ENCODE results near the gene KLF16. TPM values are rescaled to one million over a fixed set of nuclear protein-coding genes. Genes with fewer than 3 reads are reported as not detected.

KLF16 gene
- total RNA-seq, 1 experiment from 2014 or later = 64.0 TPM

DNA sequence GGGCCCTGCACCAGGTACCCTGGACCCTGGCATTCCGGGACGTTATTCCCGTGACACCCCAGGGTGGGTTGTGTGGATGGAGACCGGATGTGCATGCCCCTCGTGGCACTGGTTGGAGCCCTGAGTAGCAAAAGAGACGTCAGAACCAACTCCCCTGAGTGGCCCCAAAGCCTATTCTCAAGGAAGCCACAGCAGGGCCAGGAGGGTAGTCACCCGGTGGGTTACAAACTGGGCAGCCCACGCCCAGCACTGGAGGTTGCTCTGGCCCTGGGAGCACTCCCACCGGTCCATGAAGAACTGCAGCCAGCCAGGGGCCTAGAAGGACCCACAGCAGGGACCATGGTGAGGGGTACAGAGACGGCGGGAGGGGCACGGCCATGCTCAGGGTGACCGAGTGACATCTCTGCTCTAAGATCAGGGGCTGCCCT, 7.5 kb downstream of the KLF16 start (continued):
- TF ChIP-seq, protein P1, sequence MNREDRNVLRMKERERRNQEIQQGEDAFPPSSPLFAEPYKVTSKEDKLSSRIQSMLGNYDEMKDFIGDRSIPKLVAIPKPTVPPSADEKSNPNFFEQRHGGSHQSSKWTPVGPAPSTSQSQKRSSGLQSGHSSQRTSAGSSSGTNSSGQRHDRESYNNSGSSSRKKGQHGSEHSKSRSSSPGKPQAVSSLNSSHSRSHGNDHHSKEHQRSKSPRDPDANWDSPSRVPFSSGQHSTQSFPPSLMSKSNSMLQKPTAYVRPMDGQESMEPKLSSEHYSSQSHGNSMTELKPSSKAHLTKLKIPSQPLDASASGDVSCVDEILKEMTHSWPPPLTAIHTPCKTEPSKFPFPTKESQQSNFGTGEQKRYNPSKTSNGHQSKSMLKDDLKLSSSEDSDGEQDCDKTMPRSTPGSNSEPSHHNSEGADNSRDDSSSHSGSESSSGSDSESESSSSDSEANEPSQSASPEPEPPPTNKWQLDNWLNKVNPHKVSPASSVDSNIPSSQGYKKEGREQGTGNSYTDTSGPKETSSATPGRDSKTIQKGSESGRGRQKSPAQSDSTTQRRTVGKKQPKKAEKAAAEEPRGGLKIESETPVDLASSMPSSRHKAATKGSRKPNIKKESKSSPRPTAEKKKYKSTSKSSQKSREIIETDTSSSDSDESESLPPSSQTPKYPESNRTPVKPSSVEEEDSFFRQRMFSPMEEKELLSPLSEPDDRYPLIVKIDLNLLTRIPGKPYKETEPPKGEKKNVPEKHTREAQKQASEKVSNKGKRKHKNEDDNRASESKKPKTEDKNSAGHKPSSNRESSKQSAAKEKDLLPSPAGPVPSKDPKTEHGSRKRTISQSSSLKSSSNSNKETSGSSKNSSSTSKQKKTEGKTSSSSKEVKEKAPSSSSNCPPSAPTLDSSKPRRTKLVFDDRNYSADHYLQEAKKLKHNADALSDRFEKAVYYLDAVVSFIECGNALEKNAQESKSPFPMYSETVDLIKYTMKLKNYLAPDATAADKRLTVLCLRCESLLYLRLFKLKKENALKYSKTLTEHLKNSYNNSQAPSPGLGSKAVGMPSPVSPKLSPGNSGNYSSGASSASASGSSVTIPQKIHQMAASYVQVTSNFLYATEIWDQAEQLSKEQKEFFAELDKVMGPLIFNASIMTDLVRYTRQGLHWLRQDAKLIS (CRISPR knock-in tag; IDR thresholded peaks at IDR 0.05; ENCODE audit: borderline replicate concordance) = no peak
- TF ChIP-seq, protein P2, sequence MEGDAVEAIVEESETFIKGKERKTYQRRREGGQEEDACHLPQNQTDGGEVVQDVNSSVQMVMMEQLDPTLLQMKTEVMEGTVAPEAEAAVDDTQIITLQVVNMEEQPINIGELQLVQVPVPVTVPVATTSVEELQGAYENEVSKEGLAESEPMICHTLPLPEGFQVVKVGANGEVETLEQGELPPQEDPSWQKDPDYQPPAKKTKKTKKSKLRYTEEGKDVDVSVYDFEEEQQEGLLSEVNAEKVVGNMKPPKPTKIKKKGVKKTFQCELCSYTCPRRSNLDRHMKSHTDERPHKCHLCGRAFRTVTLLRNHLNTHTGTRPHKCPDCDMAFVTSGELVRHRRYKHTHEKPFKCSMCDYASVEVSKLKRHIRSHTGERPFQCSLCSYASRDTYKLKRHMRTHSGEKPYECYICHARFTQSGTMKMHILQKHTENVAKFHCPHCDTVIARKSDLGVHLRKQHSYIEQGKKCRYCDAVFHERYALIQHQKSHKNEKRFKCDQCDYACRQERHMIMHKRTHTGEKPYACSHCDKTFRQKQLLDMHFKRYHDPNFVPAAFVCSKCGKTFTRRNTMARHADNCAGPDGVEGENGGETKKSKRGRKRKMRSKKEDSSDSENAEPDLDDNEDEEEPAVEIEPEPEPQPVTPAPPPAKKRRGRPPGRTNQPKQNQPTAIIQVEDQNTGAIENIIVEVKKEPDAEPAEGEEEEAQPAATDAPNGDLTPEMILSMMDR (IDR thresholded peaks at IDR 0.05) = no peak
- TF ChIP-seq ZNF263 (CRISPR knock-in tag; IDR thresholded peaks at IDR 0.05; ENCODE audit: low read depth) = no peak
- no peak for TF ChIP-seq HMGA2 (CRISPR knock-in tag; IDR thresholded peaks at IDR 0.05)
- no peak for TF ChIP-seq NR2C2 (CRISPR knock-in tag; IDR thresholded peaks at IDR 0.05)
- TF ChIP-seq, protein P3, sequence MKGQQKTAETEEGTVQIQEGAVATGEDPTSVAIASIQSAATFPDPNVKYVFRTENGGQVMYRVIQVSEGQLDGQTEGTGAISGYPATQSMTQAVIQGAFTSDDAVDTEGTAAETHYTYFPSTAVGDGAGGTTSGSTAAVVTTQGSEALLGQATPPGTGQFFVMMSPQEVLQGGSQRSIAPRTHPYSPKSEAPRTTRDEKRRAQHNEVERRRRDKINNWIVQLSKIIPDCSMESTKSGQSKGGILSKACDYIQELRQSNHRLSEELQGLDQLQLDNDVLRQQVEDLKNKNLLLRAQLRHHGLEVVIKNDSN (CRISPR knock-in tag; IDR thresholded peaks at IDR 0.05) = no peak
- TF ChIP-seq SMAD3 (CRISPR knock-in tag; IDR thresholded peaks at IDR 0.05; ENCODE audit: borderline replicate concordance) = no peak

DNA sequence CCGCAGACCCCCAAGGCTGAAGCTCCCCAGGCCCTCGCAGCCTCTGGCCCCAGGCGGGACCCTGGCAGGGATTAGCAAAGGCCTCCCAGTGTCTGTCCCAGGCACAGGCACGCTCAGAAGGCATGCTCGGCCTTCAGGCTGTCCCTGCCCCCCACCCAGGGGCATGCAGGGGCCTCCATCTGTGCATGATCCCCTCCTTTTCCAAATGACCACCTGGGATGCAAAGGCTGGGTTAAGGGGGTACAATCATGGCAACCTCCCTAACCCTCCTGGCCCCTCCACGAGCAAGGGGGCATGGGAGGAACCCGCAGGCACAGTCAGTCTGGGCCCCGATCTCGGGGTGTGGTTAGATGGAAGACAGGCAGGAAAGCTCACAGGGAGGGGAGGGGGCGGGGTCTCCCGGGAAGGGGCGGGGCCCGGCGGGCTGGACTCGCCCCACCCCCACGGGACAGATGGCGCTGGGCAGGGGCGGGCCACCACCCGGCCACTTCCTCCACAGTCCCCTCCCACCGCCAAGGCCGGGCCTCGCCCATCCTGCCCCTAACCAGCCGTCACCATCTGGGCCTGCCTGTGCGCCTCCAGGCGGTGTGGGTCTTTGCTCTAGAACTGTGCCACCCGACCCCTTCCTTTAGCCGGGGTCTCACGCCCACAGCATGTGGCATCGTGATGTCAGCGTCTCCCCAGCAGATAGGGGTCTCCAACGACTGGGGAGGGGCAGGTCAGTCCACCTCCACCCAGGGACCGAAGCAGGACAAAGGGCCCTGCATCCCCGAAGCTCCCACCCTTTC, 8.1 kb downstream of the KLF16 start:
- TF ChIP-seq, protein P4, sequence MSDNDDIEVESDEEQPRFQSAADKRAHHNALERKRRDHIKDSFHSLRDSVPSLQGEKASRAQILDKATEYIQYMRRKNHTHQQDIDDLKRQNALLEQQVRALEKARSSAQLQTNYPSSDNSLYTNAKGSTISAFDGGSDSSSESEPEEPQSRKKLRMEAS (CRISPR knock-in tag; IDR thresholded peaks at IDR 0.05) = 0 out of 2 replicates have a peak, but pooled peaks have one; percentile 1
- TF ChIP-seq JUN (CRISPR knock-in tag; IDR thresholded peaks at IDR 0.05) (no peak), NR1H2 (CRISPR knock-in tag; IDR thresholded peaks at IDR 0.05) (no peak), MYBL2 (CRISPR knock-in tag; IDR thresholded peaks at IDR 0.05) (no peak), SP1 (CRISPR knock-in tag; conservative IDR thresholded peaks at IDR 0.05) (peak; percentile 75), NFATC4 (CRISPR knock-in tag; IDR thresholded peaks at IDR 0.05) (no peak)
- TF ChIP-seq, protein P3 (CRISPR knock-in tag; IDR thresholded peaks at IDR 0.05) = no peak
- TF ChIP-seq, protein P5, sequence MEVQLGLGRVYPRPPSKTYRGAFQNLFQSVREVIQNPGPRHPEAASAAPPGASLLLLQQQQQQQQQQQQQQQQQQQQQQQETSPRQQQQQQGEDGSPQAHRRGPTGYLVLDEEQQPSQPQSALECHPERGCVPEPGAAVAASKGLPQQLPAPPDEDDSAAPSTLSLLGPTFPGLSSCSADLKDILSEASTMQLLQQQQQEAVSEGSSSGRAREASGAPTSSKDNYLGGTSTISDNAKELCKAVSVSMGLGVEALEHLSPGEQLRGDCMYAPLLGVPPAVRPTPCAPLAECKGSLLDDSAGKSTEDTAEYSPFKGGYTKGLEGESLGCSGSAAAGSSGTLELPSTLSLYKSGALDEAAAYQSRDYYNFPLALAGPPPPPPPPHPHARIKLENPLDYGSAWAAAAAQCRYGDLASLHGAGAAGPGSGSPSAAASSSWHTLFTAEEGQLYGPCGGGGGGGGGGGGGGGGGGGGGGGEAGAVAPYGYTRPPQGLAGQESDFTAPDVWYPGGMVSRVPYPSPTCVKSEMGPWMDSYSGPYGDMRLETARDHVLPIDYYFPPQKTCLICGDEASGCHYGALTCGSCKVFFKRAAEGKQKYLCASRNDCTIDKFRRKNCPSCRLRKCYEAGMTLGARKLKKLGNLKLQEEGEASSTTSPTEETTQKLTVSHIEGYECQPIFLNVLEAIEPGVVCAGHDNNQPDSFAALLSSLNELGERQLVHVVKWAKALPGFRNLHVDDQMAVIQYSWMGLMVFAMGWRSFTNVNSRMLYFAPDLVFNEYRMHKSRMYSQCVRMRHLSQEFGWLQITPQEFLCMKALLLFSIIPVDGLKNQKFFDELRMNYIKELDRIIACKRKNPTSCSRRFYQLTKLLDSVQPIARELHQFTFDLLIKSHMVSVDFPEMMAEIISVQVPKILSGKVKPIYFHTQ (CRISPR knock-in tag; IDR thresholded peaks at IDR 0.05) = no peak
- TF ChIP-seq, protein P6, sequence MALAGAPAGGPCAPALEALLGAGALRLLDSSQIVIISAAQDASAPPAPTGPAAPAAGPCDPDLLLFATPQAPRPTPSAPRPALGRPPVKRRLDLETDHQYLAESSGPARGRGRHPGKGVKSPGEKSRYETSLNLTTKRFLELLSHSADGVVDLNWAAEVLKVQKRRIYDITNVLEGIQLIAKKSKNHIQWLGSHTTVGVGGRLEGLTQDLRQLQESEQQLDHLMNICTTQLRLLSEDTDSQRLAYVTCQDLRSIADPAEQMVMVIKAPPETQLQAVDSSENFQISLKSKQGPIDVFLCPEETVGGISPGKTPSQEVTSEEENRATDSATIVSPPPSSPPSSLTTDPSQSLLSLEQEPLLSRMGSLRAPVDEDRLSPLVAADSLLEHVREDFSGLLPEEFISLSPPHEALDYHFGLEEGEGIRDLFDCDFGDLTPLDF (CRISPR knock-in tag; IDR thresholded peaks at IDR 0.05) = no peak
- H3K36me3 Mint-ChIP-seq = no peaks in the 10 kb centered on the region
- ATAC-seq (peak; percentile 80), DNase-seq (ENCODE audit: low spot score) (peak; percentile 93)
- CTCF ChIA-PET = interaction anchor here (0.6 to 8.2 kb wide), 16 partner anchors 9 to 1907 kb away, joined by 3 to 70 read pairs (median 5); partner anchors contain the start of gene ABHD17A
- H3K27ac Mint-ChIP-seq = peak overlapping the region; percentile 91
- POLR2A ChIA-PET = interaction anchor here (1.0 to 1.5 kb wide), 3 partner anchors 10 to 49 kb away, joined by 3 to 6 read pairs (median 4); no protein-coding TSS in a partner anchor
- peaks cover 48% of the 10 kb centered on the region for H3K4me1 Mint-ChIP-seq
- H3K9me3 Mint-ChIP-seq = no peaks in the 10 kb centered on the region
- peak overlapping the region; percentile 63 for H3K4me3 Mint-ChIP-seq
- no peaks in the 10 kb centered on the region; the same call in 1 of the 2 replicates for H3K27me3 Mint-ChIP-seq (ENCODE audit: low read depth)

All from WTC11 (cell line).